Mucosa of descending colon (tissue), 3 donors: ENCODE results near the gene ADORA2A. TPM values are rescaled to one million over a fixed set of nuclear protein-coding genes. Genes with fewer than 3 reads are reported as not detected.

Experiments
- ATAC-seq: fragments of 200-7000 bp; cut with Tn5 transposase; one replicate; pipeline ENCODE4 v1.9.1; 2020; ENCODE audit warnings: mild to moderate bottlenecking, moderate library complexity
- DNase-seq, 3 donors: peaks; one replicate each; pipeline ENCODE4 v3.0.0-alpha.2; 2020
- H3K36me3 ChIP-seq: fragments of 200-600 bp; one replicate; pipeline ENCODE4 v1.8.0; 2021; ENCODE audit warnings: low read depth, mild to moderate bottlenecking
- H3K4me1 ChIP-seq: fragments of 200-600 bp; one replicate; pipeline ENCODE4 v1.8.0; 2021; ENCODE audit warnings: low read depth, mild to moderate bottlenecking
- H3K4me3 ChIP-seq: fragments of 200-600 bp; one replicate; pipeline ENCODE4 v1.8.0; 2021; ENCODE audit warnings: mild to moderate bottlenecking
- H3K9me3 ChIP-seq: fragments of 200-600 bp; one replicate; pipeline ENCODE4 v1.8.0; 2021; ENCODE audit warnings: mild to moderate bottlenecking
- intact Hi-C, 2 donors: fragments of 100-400 bp; cut with DNase I in 1 of 2; cut with micrococcal nuclease in 1 of 2; formaldehyde crosslinking; loops; one replicate each; pipeline versions ENCODE4 v1.11.0 to v1.11.1; 2022; cut with DNase I, micrococcal nuclease
- total RNA-seq, 3 donors: library from RNA; stranded (reverse); fragmentation: NEBNext Ultra II Directional in 2 of 3; extraction: Animal tissue kit (Norgen Biotek cat#: 25700) in 2 of 3; gene quantifications; one replicate each; pipeline versions ENCODE4 v1.2.1 to v1.2.4, GENCODE V29; 2021 to 2023
- TF ChIP-seq, protein P1 (sequence below): fragments of 200-600 bp; IDR thresholded peaks from one replicate; pipeline ENCODE4 v1.8.0; 2022; ENCODE audit warnings: antibody characterized with exemption, mild to moderate bottlenecking
- donor health status: DM: no; HTN: no; CAD: no; lungs with moderate emphysema.
- donor health status: DM: no; HTN: no; CAD: no.
- donor health status: DM: no; HTN: yes; CAD: no.

The ADORA2A gene
- total RNA-seq, 3 donors from 2014 or later: 2.1 to 4.0 (median 3.6) TPM

DNA sequence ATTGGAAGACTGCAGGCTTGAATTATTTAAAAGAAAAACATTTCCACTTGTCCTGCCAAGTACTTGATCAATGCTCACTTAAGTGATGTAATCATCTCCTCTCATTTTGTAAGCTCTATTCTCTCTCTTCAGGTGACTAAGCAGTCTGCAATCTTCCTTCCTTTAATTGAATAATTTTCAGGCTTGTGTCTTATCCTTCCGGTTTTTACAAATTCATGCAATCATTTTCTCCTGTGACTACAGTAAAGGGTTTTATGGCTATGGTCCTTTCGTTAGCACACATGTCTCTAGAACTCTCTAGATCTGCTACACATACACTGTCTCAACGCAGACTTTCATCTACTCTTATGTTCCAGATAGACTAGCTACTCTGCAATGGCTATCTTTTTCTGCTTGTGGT, 55.2 kb downstream of the ADORA2A start:
- no peak for DNase-seq
- intact Hi-C loops: no loop called here

DNA sequence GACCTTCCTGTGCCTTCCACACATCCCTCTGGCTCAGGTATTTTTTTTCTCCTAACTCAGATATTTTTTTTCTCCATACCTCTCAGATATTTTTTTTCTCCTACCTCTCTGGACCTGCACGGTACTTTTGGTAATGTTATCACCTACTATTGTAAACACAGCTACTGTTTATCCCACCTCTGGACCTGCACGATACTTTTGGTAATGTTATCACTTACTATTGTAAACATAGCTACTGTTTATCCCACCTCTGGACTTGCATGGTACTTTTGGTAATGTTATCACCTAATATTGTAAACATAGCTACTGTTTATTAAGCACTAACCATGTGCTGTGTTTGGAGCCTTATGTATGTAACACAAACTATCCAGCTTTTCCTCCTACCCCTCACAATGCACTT, 55.6 kb downstream of the ADORA2A start:
- no peaks in the 10 kb centered on the region for H3K36me3 ChIP-seq
- H3K9me3 ChIP-seq: no peaks in the 10 kb centered on the region
- ATAC-seq: no peak
- DNase-seq: no peak
- no peak overlapping the region for H3K4me3 ChIP-seq
- H3K4me1 ChIP-seq: no peaks in the 10 kb centered on the region
- TF ChIP-seq, protein P1, sequence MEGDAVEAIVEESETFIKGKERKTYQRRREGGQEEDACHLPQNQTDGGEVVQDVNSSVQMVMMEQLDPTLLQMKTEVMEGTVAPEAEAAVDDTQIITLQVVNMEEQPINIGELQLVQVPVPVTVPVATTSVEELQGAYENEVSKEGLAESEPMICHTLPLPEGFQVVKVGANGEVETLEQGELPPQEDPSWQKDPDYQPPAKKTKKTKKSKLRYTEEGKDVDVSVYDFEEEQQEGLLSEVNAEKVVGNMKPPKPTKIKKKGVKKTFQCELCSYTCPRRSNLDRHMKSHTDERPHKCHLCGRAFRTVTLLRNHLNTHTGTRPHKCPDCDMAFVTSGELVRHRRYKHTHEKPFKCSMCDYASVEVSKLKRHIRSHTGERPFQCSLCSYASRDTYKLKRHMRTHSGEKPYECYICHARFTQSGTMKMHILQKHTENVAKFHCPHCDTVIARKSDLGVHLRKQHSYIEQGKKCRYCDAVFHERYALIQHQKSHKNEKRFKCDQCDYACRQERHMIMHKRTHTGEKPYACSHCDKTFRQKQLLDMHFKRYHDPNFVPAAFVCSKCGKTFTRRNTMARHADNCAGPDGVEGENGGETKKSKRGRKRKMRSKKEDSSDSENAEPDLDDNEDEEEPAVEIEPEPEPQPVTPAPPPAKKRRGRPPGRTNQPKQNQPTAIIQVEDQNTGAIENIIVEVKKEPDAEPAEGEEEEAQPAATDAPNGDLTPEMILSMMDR: no peak
- intact Hi-C loops: no loop called here

More for the DNA sequence above, 55.2 kb downstream of the ADORA2A start:
- Histone ChIP-seq H3K36me3 (no peaks in the 10 kb centered on the region), H3K4me3 (no peak overlapping the region), H3K9me3 (no peaks in the 10 kb centered on the region), H3K4me1 (no peaks in the 10 kb centered on the region)
- TF ChIP-seq, protein P1: no peak
- ATAC-seq: no peak

DNA sequence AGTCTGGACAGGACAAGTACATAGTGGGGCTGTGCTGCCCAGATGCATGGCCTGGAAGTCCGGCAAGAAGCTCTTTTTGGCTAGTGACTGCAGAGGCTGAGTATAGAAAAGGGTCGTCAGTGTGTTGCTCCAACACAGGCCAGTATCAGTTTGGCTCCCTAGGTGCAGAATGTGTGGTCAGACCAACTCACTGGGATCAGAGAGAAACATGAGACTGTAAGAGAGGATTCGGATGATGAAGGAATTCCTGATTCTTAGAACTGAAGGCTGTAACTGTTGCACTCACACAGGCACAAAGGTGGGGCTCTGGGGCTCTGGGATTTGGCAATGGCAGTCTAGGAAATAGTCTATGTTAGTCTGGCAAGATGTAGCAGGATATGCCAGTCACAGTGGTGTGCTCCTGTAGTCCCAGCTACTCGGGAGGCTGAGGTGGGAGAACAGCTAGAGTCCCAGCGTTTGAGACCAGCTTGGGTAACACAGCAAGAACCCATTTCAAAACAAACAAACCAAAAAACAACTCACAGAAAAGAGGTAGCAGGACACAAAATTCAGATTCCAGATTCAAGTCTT, 56.7 kb downstream of the ADORA2A start:
- intact Hi-C loops: no loop called here
- TF ChIP-seq, protein P1: no peak

DNA sequence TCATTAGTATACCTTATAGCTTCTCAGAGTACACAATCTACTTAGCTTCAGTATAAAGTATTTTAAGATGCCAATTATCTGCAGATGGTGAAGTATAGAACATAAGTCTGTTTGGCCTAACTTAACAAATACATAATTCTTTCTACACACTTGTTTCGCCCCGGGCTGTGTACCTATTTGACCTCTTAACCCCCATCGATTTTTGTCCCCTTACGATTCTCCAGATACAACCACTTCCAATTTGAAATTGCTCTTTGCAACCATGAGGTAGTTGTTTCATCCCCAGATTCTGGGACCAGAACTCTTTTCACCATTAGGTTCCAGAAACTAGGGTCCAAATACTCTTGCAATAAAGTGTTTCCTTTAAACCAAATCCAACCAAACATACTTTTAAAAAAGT, 57.8 kb downstream of the ADORA2A start:
- Histone ChIP-seq H3K4me1 (no peaks in the 10 kb centered on the region), H3K36me3 (no peaks in the 10 kb centered on the region), H3K9me3 (no peaks in the 10 kb centered on the region), H3K4me3 (no peak overlapping the region)
- DNase-seq (no peak), ATAC-seq (no peak)
- intact Hi-C loops: no loop called here
- TF ChIP-seq, protein P1: no peak

More for the DNA sequence above, 56.7 kb downstream of the ADORA2A start:
- H3K9me3 ChIP-seq: no peaks in the 10 kb centered on the region
- no peaks in the 10 kb centered on the region for H3K4me1 ChIP-seq
- no peaks in the 10 kb centered on the region for H3K36me3 ChIP-seq
- no peak for ATAC-seq
- no peak overlapping the region for H3K4me3 ChIP-seq
- no peak for DNase-seq

DNA sequence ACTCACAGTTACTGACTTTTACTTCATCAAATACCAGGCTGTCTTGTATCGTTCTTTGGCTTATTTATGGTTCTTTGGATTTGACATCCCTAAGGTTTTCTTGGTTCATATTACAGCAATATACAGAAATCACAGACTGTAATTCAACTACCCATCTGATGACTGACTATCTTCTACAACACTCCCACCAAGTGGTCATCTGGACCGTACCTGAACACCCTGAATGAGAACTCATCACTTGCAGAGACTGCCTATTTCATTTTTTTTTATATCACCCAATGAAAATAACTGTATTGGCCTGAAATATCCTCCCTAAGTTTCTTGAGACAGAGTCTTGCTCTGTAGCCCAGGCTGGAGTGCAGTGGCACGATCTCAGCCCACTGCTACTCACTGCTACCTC, 58.2 kb downstream of the ADORA2A start:
- TF ChIP-seq, protein P1: no peak
- ATAC-seq (no peak), DNase-seq (no peak)
- H3K9me3 ChIP-seq: no peaks in the 10 kb centered on the region
- intact Hi-C loops: no loop called here
- H3K36me3 ChIP-seq: no peaks in the 10 kb centered on the region
- no peak overlapping the region for H3K4me3 ChIP-seq
- H3K4me1 ChIP-seq: no peaks in the 10 kb centered on the region

DNA sequence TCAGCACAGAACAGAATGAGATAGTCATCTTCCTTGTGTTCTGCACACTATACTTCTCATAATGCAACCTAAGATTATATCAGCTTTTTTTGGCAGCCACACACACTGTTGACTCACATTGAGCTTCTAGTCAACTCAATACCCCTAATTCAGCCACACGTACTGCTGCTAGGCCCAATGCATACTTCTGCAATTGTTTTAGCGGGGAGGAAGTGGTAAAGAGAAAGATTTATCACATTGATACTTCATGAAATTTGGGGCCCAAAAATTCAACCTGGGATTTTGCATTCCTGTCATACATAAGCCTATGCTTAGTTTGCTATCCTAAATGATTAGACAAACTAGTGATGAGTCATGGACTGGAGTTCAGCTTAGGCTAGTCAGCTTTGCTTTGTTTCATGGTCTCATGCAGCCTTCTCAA, 59.1 kb downstream of the ADORA2A start:
- H3K4me1 ChIP-seq: no peaks in the 10 kb centered on the region
- no peaks in the 10 kb centered on the region for H3K36me3 ChIP-seq
- H3K9me3 ChIP-seq: no peaks in the 10 kb centered on the region
- TF ChIP-seq, protein P1: no peak
- no peak for ATAC-seq
- H3K4me3 ChIP-seq: no peak overlapping the region
- intact Hi-C loops: no loop called here
- DNase-seq: no peak
